ENCODE results near the gene HDC. TPM values are rescaled to one million over a fixed set of nuclear protein-coding genes. Genes with fewer than 3 reads are reported as not detected.

The HDC gene
- total RNA-seq, 3 donors from 2014 or later (not counting 1 experiment from before 2014, with no cell fraction given), result 0.14 to 494 (median 9.5) TPM

DNA sequence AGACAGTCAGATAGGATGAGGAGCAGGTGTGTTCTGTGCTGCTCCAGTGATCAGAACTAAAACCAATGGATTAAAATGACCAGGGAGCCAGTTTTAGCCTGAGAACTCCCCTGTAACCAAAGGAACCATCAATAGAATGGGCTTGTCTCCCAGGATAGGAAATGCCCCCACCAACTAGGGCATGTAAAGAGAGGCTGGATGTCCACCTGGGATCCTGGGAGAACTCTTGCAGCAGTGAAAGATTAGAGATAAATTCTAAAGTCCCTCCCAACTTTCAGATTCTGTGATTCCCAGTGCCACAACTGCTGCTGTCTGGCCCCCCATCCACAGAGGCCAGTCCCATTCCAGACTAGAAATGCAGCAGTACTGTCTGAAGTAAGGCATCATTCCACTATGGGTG, 33.8 kb downstream of the HDC start:
- H3K9me3 Mint-ChIP-seq, result no peaks in the 10 kb centered on the region
- no peak for ATAC-seq

DNA sequence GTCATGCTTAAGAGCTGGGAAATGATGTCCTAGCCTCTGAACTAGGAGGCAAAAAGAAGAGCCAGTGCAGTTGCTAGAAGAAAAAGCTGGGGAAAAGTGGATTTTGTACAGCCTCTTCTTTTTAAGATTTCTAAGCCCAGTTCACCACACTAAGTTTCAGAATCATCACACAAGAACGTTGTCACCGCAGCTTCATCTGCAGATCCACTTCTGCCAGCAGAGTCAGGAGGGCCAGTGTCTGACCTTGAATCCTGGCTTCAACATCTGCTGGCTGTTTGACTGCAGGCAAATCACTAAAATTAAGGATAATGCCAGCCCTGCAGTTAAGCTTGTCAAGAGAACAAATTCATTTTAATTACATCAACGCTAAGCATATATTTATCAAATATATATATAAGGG, 36.2 kb downstream of the HDC start:
- Mint-ChIP-seq H3K27ac (no peak overlapping the region), H3K9me3 (no peaks in the 10 kb centered on the region), H3K27me3 (ENCODE audit: low read depth in 2 of 2) (no peaks in the 10 kb centered on the region), H3K4me3 (no peak overlapping the region), H3K36me3 (no peaks in the 10 kb centered on the region), H3K4me1 (no peaks in the 10 kb centered on the region)
- H3K27me3 ChIP-seq (ENCODE audit: control insufficient read depth, insufficient read depth, low read length), result no peaks in the 10 kb centered on the region
- no peak for DNase-seq
- ATAC-seq, result no peak
- H3K4me3 ChIP-seq (ENCODE audit: low read length), result no peak overlapping the region
- no peaks in the 10 kb centered on the region for H3K36me3 ChIP-seq (ENCODE audit: control insufficient read depth, insufficient read depth, low read length)
- WGBS (ENCODE audit: insufficient coverage), result 66% methylated on average over 2 of the region's 3 CpGs
- TF ChIP-seq, protein P1, sequence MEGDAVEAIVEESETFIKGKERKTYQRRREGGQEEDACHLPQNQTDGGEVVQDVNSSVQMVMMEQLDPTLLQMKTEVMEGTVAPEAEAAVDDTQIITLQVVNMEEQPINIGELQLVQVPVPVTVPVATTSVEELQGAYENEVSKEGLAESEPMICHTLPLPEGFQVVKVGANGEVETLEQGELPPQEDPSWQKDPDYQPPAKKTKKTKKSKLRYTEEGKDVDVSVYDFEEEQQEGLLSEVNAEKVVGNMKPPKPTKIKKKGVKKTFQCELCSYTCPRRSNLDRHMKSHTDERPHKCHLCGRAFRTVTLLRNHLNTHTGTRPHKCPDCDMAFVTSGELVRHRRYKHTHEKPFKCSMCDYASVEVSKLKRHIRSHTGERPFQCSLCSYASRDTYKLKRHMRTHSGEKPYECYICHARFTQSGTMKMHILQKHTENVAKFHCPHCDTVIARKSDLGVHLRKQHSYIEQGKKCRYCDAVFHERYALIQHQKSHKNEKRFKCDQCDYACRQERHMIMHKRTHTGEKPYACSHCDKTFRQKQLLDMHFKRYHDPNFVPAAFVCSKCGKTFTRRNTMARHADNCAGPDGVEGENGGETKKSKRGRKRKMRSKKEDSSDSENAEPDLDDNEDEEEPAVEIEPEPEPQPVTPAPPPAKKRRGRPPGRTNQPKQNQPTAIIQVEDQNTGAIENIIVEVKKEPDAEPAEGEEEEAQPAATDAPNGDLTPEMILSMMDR (IDR thresholded peaks at IDR 0.05), result no peak
- no peaks in the 10 kb centered on the region for H3K4me1 ChIP-seq (ENCODE audit: control insufficient read depth, insufficient read depth, low read length)
- intact Hi-C loops (cut with micrococcal nuclease), result no loop called here
- H3K9me3 ChIP-seq (ENCODE audit: control insufficient read depth, insufficient read depth, low read length), result no peaks in the 10 kb centered on the region
- no peak overlapping the region for H3K27ac ChIP-seq (ENCODE audit: low read length)

More for the DNA sequence above, 33.8 kb downstream of the HDC start:
- H3K36me3 ChIP-seq (ENCODE audit: control insufficient read depth, insufficient read depth, low read length), result no peaks in the 10 kb centered on the region
- H3K4me3 ChIP-seq (ENCODE audit: low read length), result no peak overlapping the region
- no peaks in the 10 kb centered on the region for H3K9me3 ChIP-seq (ENCODE audit: control insufficient read depth, insufficient read depth, low read length)
- no peaks in the 10 kb centered on the region for H3K4me1 ChIP-seq (ENCODE audit: control insufficient read depth, insufficient read depth, low read length)
- H3K4me1 Mint-ChIP-seq, result no peaks in the 10 kb centered on the region
- no peak overlapping the region for H3K4me3 Mint-ChIP-seq
- H3K27me3 Mint-ChIP-seq (ENCODE audit: low read depth in 2 of 2), result no peaks in the 10 kb centered on the region
- H3K27me3 ChIP-seq (ENCODE audit: control insufficient read depth, insufficient read depth, low read length), result no peaks in the 10 kb centered on the region
- no peak overlapping the region for H3K27ac ChIP-seq (ENCODE audit: low read length)
- H3K27ac Mint-ChIP-seq, result no peak overlapping the region
- TF ChIP-seq, protein P1 (IDR thresholded peaks at IDR 0.05), result no peak
- intact Hi-C loops (cut with micrococcal nuclease), result no loop called here
- no peaks in the 10 kb centered on the region for H3K36me3 Mint-ChIP-seq
- DNase-seq, result no peak

DNA sequence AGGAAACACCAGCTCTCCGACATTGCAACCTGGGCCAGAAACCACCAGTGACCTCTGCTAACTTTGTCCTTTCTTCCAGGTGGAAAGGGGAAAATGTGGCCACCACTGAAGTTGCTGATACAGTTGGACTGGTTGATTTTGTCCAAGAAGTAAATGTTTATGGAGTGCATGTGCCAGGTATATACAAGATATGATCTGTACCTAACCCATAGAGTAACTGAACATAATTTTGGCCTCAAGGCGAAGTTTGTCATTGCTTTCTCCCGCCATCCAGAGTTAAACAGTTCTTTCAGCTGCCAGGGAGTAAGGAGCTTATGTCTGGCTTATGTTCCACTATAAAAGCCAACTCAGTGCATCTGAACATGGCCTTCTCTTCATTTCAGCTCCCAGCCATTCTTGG, 36.7 kb downstream of the HDC start:
- Histone ChIP-seq H3K4me3 (ENCODE audit: low read length) (no peak overlapping the region), H3K36me3 (ENCODE audit: control insufficient read depth, insufficient read depth, low read length) (no peaks in the 10 kb centered on the region), H3K27ac (ENCODE audit: low read length) (no peak overlapping the region), H3K4me1 (ENCODE audit: control insufficient read depth, insufficient read depth, low read length) (no peaks in the 10 kb centered on the region), H3K27me3 (ENCODE audit: control insufficient read depth, insufficient read depth, low read length) (no peaks in the 10 kb centered on the region), H3K9me3 (ENCODE audit: control insufficient read depth, insufficient read depth, low read length) (no peaks in the 10 kb centered on the region)
- no peak for ATAC-seq
- intact Hi-C loops (cut with micrococcal nuclease), result no loop called here
- Mint-ChIP-seq H3K4me3 (no peak overlapping the region), H3K9me3 (no peaks in the 10 kb centered on the region), H3K36me3 (no peaks in the 10 kb centered on the region), H3K27ac (no peak overlapping the region), H3K4me1 (no peaks in the 10 kb centered on the region), H3K27me3 (ENCODE audit: low read depth in 2 of 2) (no peaks in the 10 kb centered on the region)
- 95% methylated on average over 3 of the region's 3 CpGs for WGBS (ENCODE audit: insufficient coverage)
- TF ChIP-seq, protein P1 (IDR thresholded peaks at IDR 0.05), result no peak
- DNase-seq, result no peak

DNA sequence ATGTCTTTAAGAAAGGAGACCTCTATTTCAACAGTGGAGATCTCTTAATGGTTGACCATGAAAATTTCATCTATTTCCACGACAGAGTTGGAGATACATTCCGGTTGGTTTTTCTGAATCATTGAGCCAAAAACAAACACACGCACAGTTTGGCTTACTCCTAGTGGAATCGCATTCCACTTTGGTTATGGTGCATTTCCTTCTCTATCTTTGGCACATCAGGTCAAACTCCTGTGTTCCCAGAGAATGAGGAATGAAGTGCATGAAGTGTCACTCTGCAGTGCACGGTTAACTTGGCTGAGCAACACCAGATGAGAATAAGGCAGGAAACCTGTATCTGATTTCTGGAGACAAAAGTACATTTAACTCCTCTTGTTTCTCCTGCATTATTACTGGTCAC, 38.5 kb downstream of the HDC start:
- H3K4me3 Mint-ChIP-seq, result no peak overlapping the region
- no peaks in the 10 kb centered on the region for H3K36me3 ChIP-seq (ENCODE audit: control insufficient read depth, insufficient read depth, low read length)
- H3K4me3 ChIP-seq (ENCODE audit: low read length), result no peak overlapping the region
- H3K27ac Mint-ChIP-seq, result no peak overlapping the region
- no peak overlapping the region for H3K27ac ChIP-seq (ENCODE audit: low read length)
- H3K9me3 ChIP-seq (ENCODE audit: control insufficient read depth, insufficient read depth, low read length), result no peaks in the 10 kb centered on the region
- intact Hi-C loops (cut with micrococcal nuclease), result no loop called here
- TF ChIP-seq, protein P1 (IDR thresholded peaks at IDR 0.05), result no peak
- no peaks in the 10 kb centered on the region for H3K4me1 ChIP-seq (ENCODE audit: control insufficient read depth, insufficient read depth, low read length)
- no peaks in the 10 kb centered on the region for H3K4me1 Mint-ChIP-seq
- no peaks in the 10 kb centered on the region for H3K36me3 Mint-ChIP-seq
- no peaks in the 10 kb centered on the region for H3K27me3 Mint-ChIP-seq (ENCODE audit: low read depth in 2 of 2)
- DNase-seq (no peak), ATAC-seq (no peak)
- H3K27me3 ChIP-seq (ENCODE audit: control insufficient read depth, insufficient read depth, low read length), result no peaks in the 10 kb centered on the region
- no peaks in the 10 kb centered on the region for H3K9me3 Mint-ChIP-seq
- WGBS (ENCODE audit: insufficient coverage), result 94% methylated on average over 5 of the region's 5 CpGs

Measured in natural killer cell (primary cell).